ENCODE data around the gene FAM174C.

FAM174C gene

GRCh38 chr19:1249990-1250436 is 25.3 kb upstream of the FAM174C start:
- DNase-seq (ENCODE audit: low spot score) = no peak

- peak; percentile 90 for DNase-seq (ENCODE audit: low spot score)
Observed at GRCh38 chr19:1250437-1251260, 24.7 kb upstream of the FAM174C start.

DNA sequence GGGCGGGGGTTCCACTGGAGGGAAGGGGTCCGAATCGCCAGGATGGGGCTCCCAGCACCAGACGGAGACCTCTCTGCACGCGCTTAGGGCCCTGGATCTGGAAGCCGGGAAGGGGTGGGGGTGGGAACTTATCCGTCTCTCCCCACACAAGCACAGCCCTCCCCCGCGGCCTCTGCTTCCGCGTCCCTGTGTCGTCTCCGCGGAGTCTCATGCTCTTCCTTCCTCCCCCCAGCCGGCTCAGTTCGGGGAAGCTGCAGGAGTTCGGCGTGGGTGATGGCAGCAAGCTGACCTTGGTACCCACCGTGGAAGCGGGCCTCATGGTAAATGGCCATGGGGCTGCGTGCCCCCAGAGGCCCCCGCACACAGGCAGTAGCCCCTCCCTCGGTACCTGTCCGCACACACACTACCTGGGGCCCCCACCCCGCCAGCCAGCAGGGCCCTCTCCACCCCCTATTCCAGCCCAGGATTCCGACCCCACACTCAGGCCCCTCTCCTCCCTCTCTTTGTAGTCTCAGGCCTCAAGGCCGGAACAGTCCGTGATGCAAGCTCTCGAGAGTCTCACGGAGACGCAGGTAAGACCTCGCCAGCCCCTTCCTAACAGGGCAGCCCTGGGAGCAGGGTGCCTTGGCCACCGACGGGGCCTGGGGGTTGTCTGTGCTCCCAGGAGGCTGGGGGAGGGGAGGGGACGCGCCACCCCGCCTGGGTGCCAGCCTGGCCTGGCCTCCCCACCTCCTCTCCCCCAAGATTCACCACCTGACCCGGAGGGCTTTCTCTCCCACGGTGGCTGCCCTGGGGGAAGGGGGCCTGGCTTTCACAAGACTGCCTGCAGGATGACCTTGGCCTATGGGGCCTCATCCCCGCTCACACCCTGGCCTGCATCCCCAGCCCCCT is 23.8 kb upstream of the FAM174C start:
- DNase-seq (ENCODE audit: low spot score) = no peak

- no peak for DNase-seq (ENCODE audit: low spot score)
Observed at GRCh38 chr19:1252221-1252820, 23.0 kb upstream of the FAM174C start.

- DNase-seq (ENCODE audit: low spot score) = no peak
Observed at GRCh38 chr19:1252821-1253513, 22.4 kb upstream of the FAM174C start.

- DNase-seq (ENCODE audit: low spot score) = no peak
Observed at GRCh38 chr19:1253514-1254080, 21.7 kb upstream of the FAM174C start.

GRCh38 chr19:1254081-1254527 is 21.2 kb upstream of the FAM174C start:
- DNase-seq (ENCODE audit: low spot score) = no peak

DNA sequence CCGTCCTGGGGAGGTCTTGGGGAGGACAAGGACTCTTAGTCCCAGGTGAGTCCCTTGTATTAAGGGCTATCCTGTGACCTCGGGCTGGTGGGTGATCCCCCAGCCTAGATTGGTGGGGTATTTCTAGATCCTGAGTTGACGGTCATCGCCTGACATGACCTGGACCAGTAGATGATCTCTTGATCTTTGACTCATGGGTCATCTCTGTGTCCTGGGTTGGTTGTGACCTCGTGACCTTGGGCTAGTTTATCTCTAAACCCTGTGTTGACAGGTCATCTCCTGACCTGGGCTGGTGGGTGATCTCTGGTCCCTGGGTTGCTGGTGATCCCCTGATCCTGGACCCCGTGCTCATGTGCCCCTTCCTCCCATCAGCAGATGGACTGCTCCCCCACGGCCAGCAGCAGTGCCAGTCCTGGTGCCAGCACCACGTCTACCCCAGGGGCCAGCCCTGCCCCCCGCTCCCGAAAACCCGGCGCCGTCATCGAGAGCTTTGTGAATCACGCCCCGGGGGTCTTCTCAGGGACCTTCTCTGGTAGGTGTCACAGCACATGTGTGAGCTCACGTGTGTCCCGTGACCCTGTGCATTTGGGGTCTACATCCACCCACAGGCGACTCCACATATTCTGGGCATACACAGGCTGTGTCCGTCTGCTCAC is 20.7 kb upstream of the FAM174C start:
- DNase-seq (ENCODE audit: low spot score) = no peak

- no peak for DNase-seq (ENCODE audit: low spot score)
Observed at GRCh38 chr19:1255186-1256161, 19.9 kb upstream of the FAM174C start.

DNA sequence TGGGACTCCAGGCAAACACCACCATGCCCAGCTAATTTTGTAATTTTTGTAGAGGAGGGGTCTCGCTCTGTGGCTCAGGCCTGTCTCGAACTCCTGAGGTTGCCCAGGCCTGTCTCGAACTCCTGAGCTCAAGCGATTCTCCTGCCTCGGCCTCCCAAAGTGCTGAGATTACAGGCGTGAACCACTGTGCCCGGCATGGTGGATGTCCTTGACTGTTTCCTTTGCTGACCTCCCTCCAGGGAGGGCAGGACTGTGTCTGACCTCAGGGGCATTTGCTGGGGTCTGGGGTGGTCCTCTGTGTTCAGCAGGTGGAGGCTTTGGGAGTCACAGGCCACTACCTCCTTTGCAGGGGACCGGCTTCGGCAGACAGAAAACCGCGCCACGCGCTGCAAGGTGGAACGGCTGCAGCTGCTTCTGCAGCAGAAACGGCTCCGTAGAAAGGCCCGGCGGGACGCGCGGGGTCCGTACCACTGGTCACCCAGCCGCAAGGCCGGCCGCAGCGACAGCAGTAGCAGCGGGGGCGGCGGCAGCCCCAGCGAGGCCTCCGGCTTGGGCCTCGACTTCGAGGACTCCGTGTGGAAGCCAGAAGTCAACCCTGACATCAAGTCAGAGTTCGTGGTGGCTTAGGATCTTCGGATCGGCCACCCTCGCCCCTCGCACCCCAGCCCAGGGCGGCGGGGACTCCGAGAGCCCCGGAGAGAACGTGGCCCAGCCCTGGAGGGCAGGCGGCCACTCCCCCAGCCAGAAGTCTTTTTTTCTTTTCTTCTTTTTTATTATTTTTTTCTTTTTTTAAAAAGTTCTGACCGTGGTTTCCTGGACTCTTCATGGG is 18.5 kb upstream of the FAM174C start:
- DNase-seq (ENCODE audit: low spot score) = no peak

DNA sequence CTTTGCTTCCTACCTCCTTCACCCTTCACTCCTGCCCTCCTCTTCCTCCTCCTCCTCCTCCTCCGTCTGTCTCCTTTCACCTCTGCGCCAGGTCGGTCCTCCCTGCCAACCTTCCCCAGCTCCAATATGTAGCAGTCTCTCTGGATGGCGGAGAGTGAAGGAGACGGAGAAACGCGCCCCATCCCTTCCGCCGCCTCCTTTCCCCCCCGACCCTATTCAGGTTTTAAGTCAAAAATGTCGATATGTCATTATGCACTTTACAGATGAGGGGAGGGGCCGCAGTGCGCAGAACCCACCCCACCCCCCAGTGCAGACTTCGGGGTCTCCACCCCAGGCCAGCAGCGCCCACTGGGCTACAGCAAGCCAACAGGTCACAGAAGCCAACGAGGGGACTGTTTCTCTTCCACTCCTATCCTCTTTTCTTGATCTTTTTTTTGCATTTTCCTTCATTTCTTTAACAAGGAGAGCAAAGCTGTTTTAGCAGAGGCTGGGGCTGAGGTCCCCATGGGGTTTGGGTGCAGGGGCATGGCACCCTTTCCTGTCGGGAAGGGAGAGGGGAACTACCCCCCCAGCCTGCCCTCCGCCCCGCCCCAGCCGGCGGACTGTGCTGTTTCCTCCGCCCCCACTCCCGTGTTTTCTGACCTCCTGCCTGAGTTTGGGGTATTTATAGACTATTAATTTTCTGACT is 17.7 kb upstream of the FAM174C start:
- DNase-seq (ENCODE audit: low spot score) = no peak

- DNase-seq (ENCODE audit: low spot score) = no peak
Observed at GRCh38 chr19:1258163-1258492, 17.2 kb upstream of the FAM174C start.

- no peak for DNase-seq (ENCODE audit: low spot score)
Observed at GRCh38 chr19:1258707-1259205, 16.6 kb upstream of the FAM174C start.

DNA sequence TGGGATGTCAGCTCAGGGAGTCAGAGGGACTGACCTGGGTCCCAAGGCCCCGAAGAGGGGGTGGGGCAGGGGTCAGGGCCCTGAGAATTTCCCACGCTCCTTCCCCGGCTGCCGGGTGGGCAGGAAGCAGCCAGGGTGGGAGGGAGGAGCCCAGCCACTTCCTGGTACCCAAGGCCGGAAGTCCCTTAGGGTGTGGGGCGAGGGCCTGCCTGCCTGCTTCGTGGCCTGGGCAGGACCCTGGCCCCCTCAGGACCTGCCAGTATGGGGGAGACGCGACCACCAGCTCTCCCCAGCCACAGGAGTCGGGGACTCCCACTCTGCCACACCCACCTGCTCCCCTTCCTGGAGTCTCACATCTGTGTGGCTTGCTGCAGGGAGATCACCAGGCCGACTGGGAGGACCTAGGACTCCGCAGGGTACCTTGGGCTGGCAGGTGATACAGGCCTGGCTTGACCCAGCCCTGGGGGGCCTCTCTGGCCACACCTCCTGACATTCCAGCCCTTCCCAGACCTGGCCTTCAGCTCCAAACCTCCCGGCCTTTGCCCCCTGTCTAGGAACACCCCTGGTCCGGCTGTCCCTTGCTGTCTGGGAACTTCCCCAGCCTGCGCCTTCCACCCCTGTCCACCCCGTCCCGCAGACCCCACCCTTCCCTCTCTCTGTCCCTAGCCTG is 16.0 kb upstream of the FAM174C start:
- peak; percentile 65 for DNase-seq (ENCODE audit: low spot score)

DNA sequence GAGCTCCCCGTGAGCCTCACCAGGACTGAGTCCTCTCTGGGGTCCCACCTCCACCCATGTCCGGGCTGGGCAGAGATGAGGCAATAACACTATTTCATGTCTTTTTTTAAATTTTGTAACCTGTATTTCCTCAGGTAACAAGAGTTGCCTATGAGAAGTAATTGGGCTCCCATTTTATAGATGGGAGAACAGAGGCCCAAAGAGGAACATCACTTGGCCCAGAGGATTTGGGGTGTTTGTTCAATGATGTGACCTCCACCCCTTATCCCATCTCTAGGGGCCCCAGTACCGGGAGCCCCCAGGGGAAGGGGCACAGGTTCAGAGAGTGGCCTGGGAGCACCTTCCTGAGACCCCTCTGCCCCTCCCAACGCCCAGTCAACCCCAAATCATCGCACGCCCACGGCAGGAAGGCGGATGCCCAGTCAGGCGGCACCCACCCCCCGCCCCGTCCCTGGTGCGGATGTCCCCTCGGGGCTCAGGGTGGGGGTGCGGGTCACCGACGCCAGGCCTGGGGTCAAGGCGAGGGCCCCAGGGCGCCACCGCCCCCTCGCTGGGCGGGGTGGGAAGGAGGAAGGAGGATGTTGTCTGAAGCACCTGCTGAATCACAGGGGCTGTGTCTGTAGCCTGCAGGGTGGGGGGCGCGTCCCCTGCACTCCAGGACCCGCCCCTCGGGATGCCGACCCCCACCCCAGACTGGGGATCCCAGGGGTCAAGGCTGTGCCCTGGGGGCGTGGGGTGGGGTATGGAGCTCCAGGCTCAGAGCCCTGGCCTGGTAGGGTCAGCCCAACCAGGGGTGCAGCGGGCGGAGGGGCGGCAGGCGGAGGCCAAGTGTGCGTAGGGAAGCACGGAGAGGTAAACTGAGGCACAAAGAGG is 15.2 kb upstream of the FAM174C start:
- DNase-seq (ENCODE audit: low spot score) = no peak

Data from SK-N-DZ (cell line).